HEK293T (cell line): ENCODE data around the gene CTNNAL1.

Experiments
- ARNT ChIP-seq: fragments of 450-650 bp; IDR thresholded peaks from 2 replicates; pipeline ENCODE4 v1.6.1; 2017; ENCODE audit warnings: mild to moderate bottlenecking
- BHLHE40 ChIP-seq: fragments of 450-650 bp; IDR thresholded peaks from 2 replicates; pipeline ENCODE4 v1.6.1; 2016; ENCODE audit warnings: mild to moderate bottlenecking, moderate library complexity, borderline replicate concordance
- ELF4 ChIP-seq: fragments of 450-650 bp; IDR thresholded peaks from 2 replicates; pipeline ENCODE4 v1.6.1; 2017; ENCODE audit warnings: antibody characterized with exemption
- FOXA1 ChIP-seq: fragments of 450-650 bp; IDR thresholded peaks from 2 replicates; pipeline ENCODE4 v1.6.1; 2016; ENCODE audit warnings: mild to moderate bottlenecking
- FOXK2 ChIP-seq: fragments of 450-650 bp; IDR thresholded peaks from 2 replicates; pipeline ENCODE4 v1.6.1; 2016; ENCODE audit warnings: mild to moderate bottlenecking
- FOXM1 ChIP-seq: fragments of 450-650 bp; IDR thresholded peaks from 2 replicates; pipeline ENCODE4 v1.6.1; 2017; ENCODE audit warnings: mild to moderate bottlenecking, borderline replicate concordance
- HDGF ChIP-seq: fragments of 450-650 bp; IDR thresholded peaks from 2 replicates; pipeline ENCODE4 v1.6.1; 2017; ENCODE audit warnings: antibody characterized with exemption, borderline replicate concordance
- LEF1 ChIP-seq: fragments of 450-650 bp; IDR thresholded peaks from 2 replicates; pipeline ENCODE4 v1.6.1; 2017; ENCODE audit warnings: mild to moderate bottlenecking, borderline replicate concordance
- SP1 ChIP-seq: fragments of 450-650 bp; IDR thresholded peaks from 2 replicates; pipeline ENCODE4 v1.6.1; 2017
- TARDBP ChIP-seq: fragments of 450-650 bp; IDR thresholded peaks from 2 replicates; pipeline ENCODE4 v1.6.1; 2016
- ZNF384 ChIP-seq: fragments of 450-650 bp; IDR thresholded peaks from 2 replicates; pipeline ENCODE4 v1.6.1; 2016
- TF ChIP-seq, protein P1 (sequence below): fragments of 450-650 bp; IDR thresholded peaks from 2 replicates; pipeline ENCODE4 v1.6.1; 2016

GRCh38 chr9:108953983-108954574, 59.2 kb downstream of the CTNNAL1 start:
- TF ChIP-seq TARDBP: no peak
- TF ChIP-seq ARNT: no peak
- TF ChIP-seq FOXA1: no peak
- no peak for TF ChIP-seq FOXK2
- no peak for TF ChIP-seq SP1
- TF ChIP-seq ELF4: no peak
- no peak for TF ChIP-seq FOXM1
- TF ChIP-seq BHLHE40: no peak
- no peak for TF ChIP-seq ZNF384
- TF ChIP-seq LEF1: no peak
- TF ChIP-seq, protein P1, sequence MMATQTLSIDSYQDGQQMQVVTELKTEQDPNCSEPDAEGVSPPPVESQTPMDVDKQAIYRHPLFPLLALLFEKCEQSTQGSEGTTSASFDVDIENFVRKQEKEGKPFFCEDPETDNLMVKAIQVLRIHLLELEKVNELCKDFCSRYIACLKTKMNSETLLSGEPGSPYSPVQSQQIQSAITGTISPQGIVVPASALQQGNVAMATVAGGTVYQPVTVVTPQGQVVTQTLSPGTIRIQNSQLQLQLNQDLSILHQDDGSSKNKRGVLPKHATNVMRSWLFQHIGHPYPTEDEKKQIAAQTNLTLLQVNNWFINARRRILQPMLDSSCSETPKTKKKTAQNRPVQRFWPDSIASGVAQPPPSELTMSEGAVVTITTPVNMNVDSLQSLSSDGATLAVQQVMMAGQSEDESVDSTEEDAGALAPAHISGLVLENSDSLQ: no peak
- TF ChIP-seq HDGF: no peak
